ENCODE data around the gene TAF7. TPM values are rescaled to one million over a fixed set of nuclear protein-coding genes. Genes with fewer than 3 reads are reported as not detected.

Gene TAF7
- total and polyA plus RNA-seq, 9 of the 15 experiments (the other 6 are each of a cell fraction or from before 2014, with no cell fraction given): 51.6 to 116 (median 73.3) TPM

DNA sequence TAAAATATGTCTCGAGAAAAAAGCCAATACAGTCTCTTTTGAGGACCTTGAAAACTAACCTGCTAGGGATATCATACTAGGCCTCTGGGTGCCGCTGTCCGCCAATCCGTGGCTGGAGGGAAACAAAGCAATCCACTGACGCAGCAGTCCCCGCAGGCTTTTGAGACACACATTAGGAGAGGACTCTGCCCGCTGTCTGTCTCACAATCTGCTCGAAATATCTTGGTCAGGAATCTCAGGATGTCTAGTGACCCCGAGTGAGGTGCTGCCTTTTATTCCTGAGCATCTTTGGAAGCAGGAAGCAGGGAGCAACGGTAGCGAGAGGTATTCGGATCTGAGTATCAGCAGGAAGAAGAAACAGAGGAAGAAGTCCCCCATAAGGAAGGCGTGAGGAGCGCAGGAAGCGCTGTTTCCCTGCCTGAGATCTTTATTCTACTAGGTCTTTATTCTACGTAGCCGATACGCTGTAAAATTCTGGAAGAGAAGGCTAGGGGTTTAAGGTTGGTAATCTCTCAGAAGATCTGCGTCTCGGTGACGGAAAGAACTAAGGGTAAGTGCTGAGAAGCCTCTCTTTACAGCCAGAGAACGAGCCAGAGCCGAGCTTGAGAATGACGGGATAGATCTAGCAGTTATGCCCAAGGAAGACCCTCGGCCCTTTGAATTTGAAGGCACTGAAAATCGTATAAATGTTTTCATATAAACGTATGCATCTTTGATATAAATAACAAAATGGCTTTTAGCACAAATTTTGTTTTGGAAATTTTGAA is 5.7 kb upstream of the TAF7 start (continued):
- TF ChIP-seq, protein P1, sequence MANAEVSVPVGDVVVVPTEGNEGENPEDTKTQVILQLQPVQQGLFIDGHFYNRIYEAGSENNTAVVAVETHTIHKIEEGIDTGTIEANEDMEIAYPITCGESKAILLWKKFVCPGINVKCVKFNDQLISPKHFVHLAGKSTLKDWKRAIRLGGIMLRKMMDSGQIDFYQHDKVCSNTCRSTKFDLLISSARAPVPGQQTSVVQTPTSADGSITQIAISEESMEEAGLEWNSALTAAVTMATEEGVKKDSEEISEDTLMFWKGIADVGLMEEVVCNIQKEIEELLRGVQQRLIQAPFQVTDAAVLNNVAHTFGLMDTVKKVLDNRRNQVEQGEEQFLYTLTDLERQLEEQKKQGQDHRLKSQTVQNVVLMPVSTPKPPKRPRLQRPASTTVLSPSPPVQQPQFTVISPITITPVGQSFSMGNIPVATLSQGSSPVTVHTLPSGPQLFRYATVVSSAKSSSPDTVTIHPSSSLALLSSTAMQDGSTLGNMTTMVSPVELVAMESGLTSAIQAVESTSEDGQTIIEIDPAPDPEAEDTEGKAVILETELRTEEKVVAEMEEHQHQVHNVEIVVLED (CRISPR knock-in tag; IDR thresholded peaks at IDR 0.05): no peak
- TF ChIP-seq POLR2AphosphoS5 (IDR thresholded peaks at IDR 0.05; ENCODE audit: control insufficient read depth, insufficient read depth, low read depth, low read length) (peak; percentile 60; the same call in 1 of the 2 replicates), CBFB (CRISPR knock-in tag; IDR thresholded peaks at IDR 0.05) (peak; percentile 37; the same call in 1 of the 2 replicates), JUN (IDR thresholded peaks at IDR 0.05; ENCODE audit: borderline replicate concordance, low read depth, low read length) (no peak), JUN (CRISPR knock-in tag; IDR thresholded peaks at IDR 0.05; ENCODE audit: borderline replicate concordance) (no peak), TBP (optimal IDR thresholded peaks at IDR 0.05; ENCODE audit: low read depth, low read length) (peak; percentile 64), NR3C1 (CRISPR knock-in tag; IDR thresholded peaks at IDR 0.05) (no peak), NFIC (IDR thresholded peaks at IDR 0.05) (peak; percentile 1; the same call in 1 of the 2 replicates), SMARCA5 (IDR thresholded peaks at IDR 0.05) (no peak), ZNF507 (tag; conservative IDR thresholded peaks at IDR 0.05) (no peak), TAF15 (IDR thresholded peaks at IDR 0.05; ENCODE audit: low read depth, low read length) (no peak), NR2C2 (CRISPR knock-in tag; IDR thresholded peaks at IDR 0.05) (no peak), NR2C2 (tag; IDR thresholded peaks at IDR 0.05) (no peak), TOE1 (IDR thresholded peaks at IDR 0.05; ENCODE audit: borderline replicate concordance) (0 out of 2 replicates have a peak, but pooled peaks have one; percentile 35), TOE1 (CRISPR knock-in tag; IDR thresholded peaks at IDR 0.05; ENCODE audit: borderline replicate concordance, low read depth) (no peak), ZNF551 (CRISPR knock-in tag; IDR thresholded peaks at IDR 0.05) (no peak), ZFP36 (IDR thresholded peaks at IDR 0.05; ENCODE audit: low read depth, low read length, partially characterized antibody) (no peak), ZNF589 (CRISPR knock-in tag; IDR thresholded peaks at IDR 0.05; ENCODE audit: low read depth) (no peak), SMC3 (conservative IDR thresholded peaks at IDR 0.05; ENCODE audit: insufficient read depth, low read depth, low read length) (0 out of 2 replicates have a peak, but pooled peaks have one; percentile 26), RBM39 (optimal IDR thresholded peaks at IDR 0.05; ENCODE audit: low read depth, low read length) (no peak), MTA3 (IDR thresholded peaks at IDR 0.05; ENCODE audit: borderline replicate concordance) (no peak), ZBTB1 (CRISPR knock-in tag; IDR thresholded peaks at IDR 0.05; ENCODE audit: borderline replicate concordance, low read depth) (no peak)
- TF ChIP-seq, protein P2, sequence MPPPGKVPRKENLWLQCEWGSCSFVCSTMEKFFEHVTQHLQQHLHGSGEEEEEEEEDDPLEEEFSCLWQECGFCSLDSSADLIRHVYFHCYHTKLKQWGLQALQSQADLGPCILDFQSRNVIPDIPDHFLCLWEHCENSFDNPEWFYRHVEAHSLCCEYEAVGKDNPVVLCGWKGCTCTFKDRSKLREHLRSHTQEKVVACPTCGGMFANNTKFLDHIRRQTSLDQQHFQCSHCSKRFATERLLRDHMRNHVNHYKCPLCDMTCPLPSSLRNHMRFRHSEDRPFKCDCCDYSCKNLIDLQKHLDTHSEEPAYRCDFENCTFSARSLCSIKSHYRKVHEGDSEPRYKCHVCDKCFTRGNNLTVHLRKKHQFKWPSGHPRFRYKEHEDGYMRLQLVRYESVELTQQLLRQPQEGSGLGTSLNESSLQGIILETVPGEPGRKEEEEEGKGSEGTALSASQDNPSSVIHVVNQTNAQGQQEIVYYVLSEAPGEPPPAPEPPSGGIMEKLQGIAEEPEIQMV (tag; conservative IDR thresholded peaks at IDR 0.05; ENCODE audit: low read depth): no peak
- TF ChIP-seq, protein P3, sequence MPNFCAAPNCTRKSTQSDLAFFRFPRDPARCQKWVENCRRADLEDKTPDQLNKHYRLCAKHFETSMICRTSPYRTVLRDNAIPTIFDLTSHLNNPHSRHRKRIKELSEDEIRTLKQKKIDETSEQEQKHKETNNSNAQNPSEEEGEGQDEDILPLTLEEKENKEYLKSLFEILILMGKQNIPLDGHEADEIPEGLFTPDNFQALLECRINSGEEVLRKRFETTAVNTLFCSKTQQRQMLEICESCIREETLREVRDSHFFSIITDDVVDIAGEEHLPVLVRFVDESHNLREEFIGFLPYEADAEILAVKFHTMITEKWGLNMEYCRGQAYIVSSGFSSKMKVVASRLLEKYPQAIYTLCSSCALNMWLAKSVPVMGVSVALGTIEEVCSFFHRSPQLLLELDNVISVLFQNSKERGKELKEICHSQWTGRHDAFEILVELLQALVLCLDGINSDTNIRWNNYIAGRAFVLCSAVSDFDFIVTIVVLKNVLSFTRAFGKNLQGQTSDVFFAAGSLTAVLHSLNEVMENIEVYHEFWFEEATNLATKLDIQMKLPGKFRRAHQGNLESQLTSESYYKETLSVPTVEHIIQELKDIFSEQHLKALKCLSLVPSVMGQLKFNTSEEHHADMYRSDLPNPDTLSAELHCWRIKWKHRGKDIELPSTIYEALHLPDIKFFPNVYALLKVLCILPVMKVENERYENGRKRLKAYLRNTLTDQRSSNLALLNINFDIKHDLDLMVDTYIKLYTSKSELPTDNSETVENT (CRISPR knock-in tag; IDR thresholded peaks at IDR 0.05): no peak
